ENCODE results near the gene FRS2.

Gene FRS2

GRCh38 chr12:69501154-69501895 is 31.1 kb downstream of the FRS2 start:
- H3K27me3 ChIP-seq (ENCODE audit: control insufficient read depth, insufficient read depth, low read length), result no peaks in the 10 kb centered on the region
- peaks cover 6% of the 10 kb centered on the region; the same call in 1 of the 2 replicates for H3K4me1 ChIP-seq (ENCODE audit: control insufficient read depth, insufficient read depth, low read length)
- H3K4me3 ChIP-seq (ENCODE audit: low read depth, low read length), result no peak overlapping the region
- H3K9me3 ChIP-seq (ENCODE audit: control insufficient read depth, insufficient read depth, low read depth, low read length), result no peaks in the 10 kb centered on the region
- H3K27ac ChIP-seq (ENCODE audit: low read depth, low read length), result no peak overlapping the region
- no peak overlapping the region for H3K9ac ChIP-seq (ENCODE audit: low read length)
- peaks cover 5% of the 10 kb centered on the region; the same call in 1 of the 2 replicates for H3K36me3 ChIP-seq (ENCODE audit: control insufficient read depth, insufficient read depth, low read length)

GRCh38 chr12:69502345-69503081 is 32.3 kb downstream of the FRS2 start:
- H3K4me3 ChIP-seq (ENCODE audit: low read depth, low read length), result no peak overlapping the region
- H3K9me3 ChIP-seq (ENCODE audit: control insufficient read depth, insufficient read depth, low read depth, low read length), result no peaks in the 10 kb centered on the region
- H3K27ac ChIP-seq (ENCODE audit: low read depth, low read length), result no peak overlapping the region
- peaks cover 5% of the 10 kb centered on the region; the same call in 1 of the 2 replicates for H3K36me3 ChIP-seq (ENCODE audit: control insufficient read depth, insufficient read depth, low read length)
- H3K27me3 ChIP-seq (ENCODE audit: control insufficient read depth, insufficient read depth, low read length), result no peaks in the 10 kb centered on the region
- no peak overlapping the region for H3K9ac ChIP-seq (ENCODE audit: low read length)
- no peaks in the 10 kb centered on the region; the same call in 1 of the 2 replicates for H3K4me1 ChIP-seq (ENCODE audit: control insufficient read depth, insufficient read depth, low read length)

GRCh38 chr12:69508091-69508490 is 37.9 kb downstream of the FRS2 start:
- no peaks in the 10 kb centered on the region for H3K9me3 ChIP-seq (ENCODE audit: control insufficient read depth, insufficient read depth, low read depth, low read length)
- H3K4me3 ChIP-seq (ENCODE audit: low read depth, low read length), result no peak overlapping the region
- no peaks in the 10 kb centered on the region for H3K27me3 ChIP-seq (ENCODE audit: control insufficient read depth, insufficient read depth, low read length)
- no peaks in the 10 kb centered on the region for H3K36me3 ChIP-seq (ENCODE audit: control insufficient read depth, insufficient read depth, low read length)
- H3K4me1 ChIP-seq (ENCODE audit: control insufficient read depth, insufficient read depth, low read length), result peaks cover 24% of the 10 kb centered on the region
- no peak overlapping the region for H3K27ac ChIP-seq (ENCODE audit: low read depth, low read length)
- no peak overlapping the region for H3K9ac ChIP-seq (ENCODE audit: low read length)

GRCh38 chr12:69508621-69509020 is 38.4 kb downstream of the FRS2 start:
- no peaks in the 10 kb centered on the region for H3K36me3 ChIP-seq (ENCODE audit: control insufficient read depth, insufficient read depth, low read length)
- H3K4me1 ChIP-seq (ENCODE audit: control insufficient read depth, insufficient read depth, low read length), result peaks cover 28% of the 10 kb centered on the region
- H3K27ac ChIP-seq (ENCODE audit: low read depth, low read length), result no peak overlapping the region
- H3K9ac ChIP-seq (ENCODE audit: low read length), result no peak overlapping the region
- no peaks in the 10 kb centered on the region for H3K9me3 ChIP-seq (ENCODE audit: control insufficient read depth, insufficient read depth, low read depth, low read length)
- no peak overlapping the region for H3K4me3 ChIP-seq (ENCODE audit: low read depth, low read length)
- H3K27me3 ChIP-seq (ENCODE audit: control insufficient read depth, insufficient read depth, low read length), result no peaks in the 10 kb centered on the region

- no peak overlapping the region for H3K9ac ChIP-seq (ENCODE audit: low read length)
- no peaks in the 10 kb centered on the region for H3K36me3 ChIP-seq (ENCODE audit: control insufficient read depth, insufficient read depth, low read length)
- H3K27ac ChIP-seq (ENCODE audit: low read depth, low read length), result no peak overlapping the region
- H3K9me3 ChIP-seq (ENCODE audit: control insufficient read depth, insufficient read depth, low read depth, low read length), result no peaks in the 10 kb centered on the region
- no peaks in the 10 kb centered on the region for H3K27me3 ChIP-seq (ENCODE audit: control insufficient read depth, insufficient read depth, low read length)
- H3K4me1 ChIP-seq (ENCODE audit: control insufficient read depth, insufficient read depth, low read length), result peaks cover 30% of the 10 kb centered on the region
- H3K4me3 ChIP-seq (ENCODE audit: low read depth, low read length), result no peak overlapping the region
Observed at GRCh38 chr12:69509308-69509736, 39.1 kb downstream of the FRS2 start.

GRCh38 chr12:69509904-69510827 is 40.0 kb downstream of the FRS2 start:
- Histone ChIP-seq H3K4me1 (ENCODE audit: control insufficient read depth, insufficient read depth, low read length) (peaks cover 31% of the 10 kb centered on the region), H3K9me3 (ENCODE audit: control insufficient read depth, insufficient read depth, low read depth, low read length) (no peaks in the 10 kb centered on the region), H3K4me3 (ENCODE audit: low read depth, low read length) (no peak overlapping the region), H3K36me3 (ENCODE audit: control insufficient read depth, insufficient read depth, low read length) (no peaks in the 10 kb centered on the region), H3K27ac (ENCODE audit: low read depth, low read length) (no peak overlapping the region), H3K27me3 (ENCODE audit: control insufficient read depth, insufficient read depth, low read length) (no peaks in the 10 kb centered on the region), H3K9ac (ENCODE audit: low read length) (no peak overlapping the region)

GRCh38 chr12:69511016-69511415 is 40.8 kb downstream of the FRS2 start:
- no peaks in the 10 kb centered on the region for H3K36me3 ChIP-seq (ENCODE audit: control insufficient read depth, insufficient read depth, low read length)
- no peak overlapping the region for H3K9ac ChIP-seq (ENCODE audit: low read length)
- no peaks in the 10 kb centered on the region for H3K9me3 ChIP-seq (ENCODE audit: control insufficient read depth, insufficient read depth, low read depth, low read length)
- H3K27me3 ChIP-seq (ENCODE audit: control insufficient read depth, insufficient read depth, low read length), result no peaks in the 10 kb centered on the region
- H3K4me3 ChIP-seq (ENCODE audit: low read depth, low read length), result no peak overlapping the region
- H3K27ac ChIP-seq (ENCODE audit: low read depth, low read length), result no peak overlapping the region
- peaks cover 36% of the 10 kb centered on the region for H3K4me1 ChIP-seq (ENCODE audit: control insufficient read depth, insufficient read depth, low read length)

- no peaks in the 10 kb centered on the region for H3K36me3 ChIP-seq (ENCODE audit: control insufficient read depth, insufficient read depth, low read length)
- no peak overlapping the region for H3K27ac ChIP-seq (ENCODE audit: low read depth, low read length)
- H3K27me3 ChIP-seq (ENCODE audit: control insufficient read depth, insufficient read depth, low read length), result no peaks in the 10 kb centered on the region
- peaks cover 36% of the 10 kb centered on the region for H3K4me1 ChIP-seq (ENCODE audit: control insufficient read depth, insufficient read depth, low read length)
- no peak overlapping the region for H3K9ac ChIP-seq (ENCODE audit: low read length)
- H3K9me3 ChIP-seq (ENCODE audit: control insufficient read depth, insufficient read depth, low read depth, low read length), result no peaks in the 10 kb centered on the region
- no peak overlapping the region for H3K4me3 ChIP-seq (ENCODE audit: low read depth, low read length)
Observed at GRCh38 chr12:69511469-69512267, 41.5 kb downstream of the FRS2 start.

GRCh38 chr12:69512820-69513219 is 42.6 kb downstream of the FRS2 start:
- Histone ChIP-seq H3K4me1 (ENCODE audit: control insufficient read depth, insufficient read depth, low read length) (peaks cover 36% of the 10 kb centered on the region), H3K9ac (ENCODE audit: low read length) (no peak overlapping the region), H3K27ac (ENCODE audit: low read depth, low read length) (no peak overlapping the region), H3K36me3 (ENCODE audit: control insufficient read depth, insufficient read depth, low read length) (no peaks in the 10 kb centered on the region), H3K4me3 (ENCODE audit: low read depth, low read length) (no peak overlapping the region), H3K27me3 (ENCODE audit: control insufficient read depth, insufficient read depth, low read length) (no peaks in the 10 kb centered on the region), H3K9me3 (ENCODE audit: control insufficient read depth, insufficient read depth, low read depth, low read length) (no peaks in the 10 kb centered on the region)

GRCh38 chr12:69513297-69513696 is 43.1 kb downstream of the FRS2 start:
- Histone ChIP-seq H3K9ac (ENCODE audit: low read length) (no peak overlapping the region), H3K27ac (ENCODE audit: low read depth, low read length) (no peak overlapping the region), H3K4me3 (ENCODE audit: low read depth, low read length) (no peak overlapping the region), H3K36me3 (ENCODE audit: control insufficient read depth, insufficient read depth, low read length) (no peaks in the 10 kb centered on the region), H3K27me3 (ENCODE audit: control insufficient read depth, insufficient read depth, low read length) (no peaks in the 10 kb centered on the region), H3K4me1 (ENCODE audit: control insufficient read depth, insufficient read depth, low read length) (peaks cover 36% of the 10 kb centered on the region), H3K9me3 (ENCODE audit: control insufficient read depth, insufficient read depth, low read depth, low read length) (no peaks in the 10 kb centered on the region)

Measured in HUES6 (cell line).